Esophagus squamous epithelium (tissue), 4 donors: ENCODE measurements around the gene ELOF1.

Experiments used
- CTCF ChIP-seq, 6 experiments: fragments of 450-650 bp in 4 of 6; fragments of 200-600 bp in 2 of 6; sonication (generic) in 2 of 6; IDR thresholded peaks; one replicate each; pipeline ENCODE4 v1.5.1; 2016 to 2019; ENCODE audit warnings: antibody characterized with exemption in 6 of 6, mild to moderate bottlenecking in 4 of 6, moderate library complexity in 4 of 6
- POLR2A ChIP-seq, 4 donors: fragments of 450-650 bp; IDR thresholded peaks; one replicate each; pipeline ENCODE4 v1.6.1; 2017; ENCODE audit warnings: antibody characterized with exemption in 4 of 4, mild to moderate bottlenecking in 4 of 4, moderate library complexity in 3 of 4

GRCh38 chr19:11576227-11576626, 17.2 kb upstream of the ELOF1 start:
- TF ChIP-seq CTCF (IDR thresholded peaks at IDR 0.05), result no peak
- TF ChIP-seq POLR2A (IDR thresholded peaks at IDR 0.05), result no peak
